GM18498 (cell line): ENCODE results near the gene SDR42E2.
"Not testable (repeated sequence)": the region's sequence is repeated elsewhere in the genome, so short reads cannot be mapped to it uniquely, and the experiment has no call there.

Source experiments
- ATAC-seq: cut with Tn5 transposase; IDR thresholded peaks from one replicate; pipeline ENCODE4 v1.9.1; 2021; ENCODE audit warnings: mild to moderate bottlenecking, moderate library complexity; ENCODE audit not compliant: unreplicated experiment

The SDR42E2 gene

GRCh38 chr16:22161999-22162655 lies at the start of gene SDR42E2:
Gene SDR42E2 (plus strand): TSS chr16:22162506. CDS start chr16:22165583, 3,077 bp downstream.
- ATAC-seq, result no peak

- no peak for ATAC-seq
Observed at GRCh38 chr16:22116095-22116700, 46.1 kb upstream of the SDR42E2 start.

- ATAC-seq, result no peak
Observed at GRCh38 chr16:22117609-22118008, 44.7 kb upstream of the SDR42E2 start.

- no peak for ATAC-seq
Observed at GRCh38 chr16:22120440-22120839, 41.9 kb upstream of the SDR42E2 start.

GRCh38 chr16:22122239-22122638 lies 40.1 kb upstream of the SDR42E2 start:
- no peak for ATAC-seq

GRCh38 chr16:22123146-22123545 lies 39.2 kb upstream of the SDR42E2 start:
- no peak for ATAC-seq

- no peak for ATAC-seq
Observed at GRCh38 chr16:22123759-22124490, 38.4 kb upstream of the SDR42E2 start.

- ATAC-seq, result no peak
Observed at GRCh38 chr16:22124583-22125284, 37.6 kb upstream of the SDR42E2 start.

- no peak for ATAC-seq
Observed at GRCh38 chr16:22126037-22126558, 36.2 kb upstream of the SDR42E2 start.

GRCh38 chr16:22128537-22128936 lies 33.8 kb upstream of the SDR42E2 start:
- ATAC-seq, result not testable (repeated sequence)

GRCh38 chr16:22130528-22130927 lies 31.8 kb upstream of the SDR42E2 start:
- ATAC-seq, result no peak

- no peak for ATAC-seq
Observed at GRCh38 chr16:22132801-22133200, 29.5 kb upstream of the SDR42E2 start.

- ATAC-seq, result no peak
Observed at GRCh38 chr16:22138482-22138881, 23.8 kb upstream of the SDR42E2 start.

- ATAC-seq, result no peak
Observed at GRCh38 chr16:22139008-22139407, 23.3 kb upstream of the SDR42E2 start.

GRCh38 chr16:22139732-22140131 lies 22.6 kb upstream of the SDR42E2 start:
- no peak for ATAC-seq

- no peak for ATAC-seq
Observed at GRCh38 chr16:22141767-22142166, 20.5 kb upstream of the SDR42E2 start.

GRCh38 chr16:22144520-22144919 lies 17.8 kb upstream of the SDR42E2 start:
- ATAC-seq, result no peak

- no peak for ATAC-seq
Observed at GRCh38 chr16:22147853-22148252, 14.5 kb upstream of the SDR42E2 start.

GRCh38 chr16:22151246-22151998 lies 10.9 kb upstream of the SDR42E2 start:
- ATAC-seq, result no peak

GRCh38 chr16:22152316-22152715 lies 10.0 kb upstream of the SDR42E2 start:
- ATAC-seq, result no peak
